Measurements from ENCODE around the gene TRAF2. TPM values are rescaled to one million over a fixed set of nuclear protein-coding genes. Genes with fewer than 3 reads are reported as not detected.
"Not testable (repeated sequence)": the region's sequence is repeated elsewhere in the genome, so short reads cannot be mapped to it uniquely, and the experiment has no call there.

Gene TRAF2
- total RNA-seq, 1 donor from 2014 or later, result 4.7 TPM

DNA sequence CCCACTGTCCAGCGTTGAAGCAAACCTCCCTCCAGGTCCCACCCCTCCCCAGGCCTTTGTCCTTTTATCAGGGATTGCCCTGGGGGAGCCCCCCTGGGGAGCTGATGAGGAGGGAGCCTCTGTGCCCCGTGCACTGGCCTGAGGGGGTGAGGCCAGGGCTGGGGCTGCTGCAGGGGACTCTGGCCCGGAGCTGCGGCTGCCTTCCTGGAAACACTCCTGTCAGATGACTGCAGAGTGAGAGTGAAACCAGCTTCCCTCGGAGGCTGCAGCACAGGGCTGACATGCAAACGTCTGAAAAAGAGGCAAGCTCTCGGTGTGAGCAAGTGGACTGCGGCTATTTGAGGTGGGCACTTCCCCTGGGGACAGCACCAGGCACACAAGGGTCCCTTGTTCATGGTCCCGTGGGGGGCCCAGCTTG is 4.6 kb upstream of the TRAF2 start:
- H3K4me3 ChIP-seq (ENCODE audit: low read length in 3 of 3), result peak overlapping the region in 2 of 3 donors; percentile 43 to 49
- H3K36me3 ChIP-seq (ENCODE audit: control insufficient read depth in 3 of 3, insufficient read depth in 3 of 3, low read length in 3 of 3), result no peaks in the 10 kb centered on the region
- H3K27ac ChIP-seq (ENCODE audit: low read depth, low read length), result no peak overlapping the region
- no peak overlapping the region for H3K9ac ChIP-seq (ENCODE audit: low read depth in 1 of 3, low read length in 3 of 3)
- no peaks in the 10 kb centered on the region for H3K9me3 ChIP-seq (ENCODE audit: control insufficient read depth in 3 of 3, low read length in 3 of 3)
- peaks cover 7 to 20% (median 9%) of the 10 kb centered on the region in 3 donors for H3K4me1 ChIP-seq (ENCODE audit: control insufficient read depth in 3 of 3, insufficient read depth in 3 of 3, low read length in 3 of 3)
- no peaks in the 10 kb centered on the region for H3K27me3 ChIP-seq (ENCODE audit: control insufficient read depth in 3 of 3, insufficient read depth in 3 of 3, low read length in 3 of 3)

DNA sequence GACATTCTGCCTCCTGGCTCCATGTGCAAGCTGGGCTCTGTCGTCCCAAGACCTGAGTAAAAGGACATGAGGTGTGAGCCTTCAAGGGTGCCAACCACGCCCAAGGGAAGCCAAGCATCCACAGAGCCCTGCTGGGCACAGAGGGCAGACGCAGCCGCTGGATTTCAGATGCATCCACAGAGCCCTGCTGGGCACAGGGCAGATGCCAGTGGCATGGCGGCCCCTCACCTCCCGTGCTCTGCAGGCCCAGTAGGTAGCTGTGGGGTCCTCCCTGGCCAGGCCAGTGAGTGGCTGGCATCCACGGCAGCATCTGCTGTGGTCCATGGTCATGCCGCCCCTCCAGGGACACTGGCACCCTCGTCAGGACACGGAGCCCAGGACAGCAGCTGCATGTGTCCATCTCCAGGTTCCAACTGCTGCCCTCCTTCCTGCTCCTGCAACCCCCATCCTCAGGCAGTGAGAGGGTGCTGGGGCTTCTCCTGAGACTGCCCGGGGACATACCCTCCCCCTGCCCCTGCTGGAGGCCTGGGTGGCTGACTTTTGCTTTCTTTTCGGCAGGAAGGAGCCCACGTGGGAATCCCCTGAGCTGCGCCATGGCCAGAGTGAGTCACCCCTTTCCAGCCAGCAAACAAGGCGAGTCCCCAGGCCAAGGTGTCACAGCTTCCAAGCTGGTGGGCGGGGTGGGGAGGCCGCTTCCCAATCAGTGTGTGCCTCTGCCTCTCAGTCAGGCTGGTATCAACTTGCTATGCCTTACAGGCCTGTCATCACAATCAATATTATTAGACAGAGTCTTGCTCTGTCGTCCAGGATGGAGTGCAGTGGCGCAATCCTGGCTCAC is 4.0 kb upstream of the TRAF2 start:
- Histone ChIP-seq H3K27me3 (ENCODE audit: control insufficient read depth in 3 of 3, insufficient read depth in 3 of 3, low read length in 3 of 3) (no peaks in the 10 kb centered on the region), H3K27ac (ENCODE audit: low read depth, low read length) (peak overlapping the region; percentile 70), H3K9ac (ENCODE audit: low read depth in 1 of 3, low read length in 3 of 3) (peak overlapping the region in 2 of 3 donors; percentile 10 to 50), H3K4me1 (ENCODE audit: control insufficient read depth in 3 of 3, insufficient read depth in 3 of 3, low read length in 3 of 3) (peaks cover 12 to 26% (median 12%) of the 10 kb centered on the region in 3 donors), H3K4me3 (ENCODE audit: low read length in 3 of 3) (peak overlapping the region; percentile 29 to 49 (median 43)), H3K9me3 (ENCODE audit: control insufficient read depth in 3 of 3, low read length in 3 of 3) (no peaks in the 10 kb centered on the region), H3K36me3 (ENCODE audit: control insufficient read depth in 3 of 3, insufficient read depth in 3 of 3, low read length in 3 of 3) (no peaks in the 10 kb centered on the region)

DNA sequence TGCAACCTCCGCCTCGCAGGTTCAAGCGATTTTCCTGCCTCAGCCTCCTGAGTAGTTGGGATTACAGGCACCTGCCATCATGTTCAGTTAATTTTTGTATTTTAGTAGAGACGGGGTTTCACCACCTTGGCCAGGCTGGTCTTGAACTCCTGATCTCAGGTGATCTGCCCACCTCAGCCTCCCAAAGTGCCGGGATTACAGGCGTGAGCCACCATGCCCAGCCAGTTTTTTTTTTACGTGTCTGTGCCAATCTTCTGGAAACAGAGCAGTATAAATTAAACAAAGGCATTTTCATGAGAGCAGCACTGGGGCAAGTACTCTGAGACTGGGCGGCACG is 3.4 kb upstream of the TRAF2 start:
- Histone ChIP-seq H3K4me1 (ENCODE audit: control insufficient read depth in 3 of 3, insufficient read depth in 3 of 3, low read length in 3 of 3) (peaks cover 14 to 29% (median 15%) of the 10 kb centered on the region in 3 donors), H3K27ac (ENCODE audit: low read depth, low read length) (peak overlapping the region; percentile 70)
- not testable (repeated sequence) for H3K9me3 ChIP-seq (ENCODE audit: control insufficient read depth in 3 of 3, low read length in 3 of 3); H3K36me3 ChIP-seq (ENCODE audit: control insufficient read depth in 3 of 3, insufficient read depth in 3 of 3, low read length in 3 of 3); H3K27me3 ChIP-seq (ENCODE audit: control insufficient read depth in 3 of 3, insufficient read depth in 3 of 3, low read length in 3 of 3); H3K4me3 ChIP-seq (ENCODE audit: low read length in 3 of 3); H3K9ac ChIP-seq (ENCODE audit: low read depth in 1 of 3, low read length in 3 of 3)

- not testable (repeated sequence) for H3K27me3 ChIP-seq (ENCODE audit: control insufficient read depth in 3 of 3, insufficient read depth in 3 of 3, low read length in 3 of 3); H3K9ac ChIP-seq (ENCODE audit: low read depth in 1 of 3, low read length in 3 of 3); H3K9me3 ChIP-seq (ENCODE audit: control insufficient read depth in 3 of 3, low read length in 3 of 3); H3K27ac ChIP-seq (ENCODE audit: low read depth, low read length); H3K4me3 ChIP-seq (ENCODE audit: low read length in 3 of 3); H3K36me3 ChIP-seq (ENCODE audit: control insufficient read depth in 3 of 3, insufficient read depth in 3 of 3, low read length in 3 of 3)
- H3K4me1 ChIP-seq (ENCODE audit: control insufficient read depth in 3 of 3, insufficient read depth in 3 of 3, low read length in 3 of 3), result peaks cover 15 to 35% (median 16%) of the 10 kb centered on the region in 3 donors
Observed at GRCh38 chr9:136883670-136884069, 2.6 kb upstream of the TRAF2 start.

GRCh38 chr9:136886610-136887597 is 588 bp downstream of the TRAF2 start:
- peaks cover 12 to 28% (median 14%) of the 10 kb centered on the region in 3 donors for H3K4me1 ChIP-seq (ENCODE audit: control insufficient read depth in 3 of 3, insufficient read depth in 3 of 3, low read length in 3 of 3)
- H3K9ac ChIP-seq (ENCODE audit: low read depth in 1 of 3, low read length in 3 of 3), result peak overlapping the region; percentile 70 to 87 (median 84)
- H3K9me3 ChIP-seq (ENCODE audit: control insufficient read depth in 3 of 3, low read length in 3 of 3), result no peaks in the 10 kb centered on the region
- H3K36me3 ChIP-seq (ENCODE audit: control insufficient read depth in 3 of 3, insufficient read depth in 3 of 3, low read length in 3 of 3), result peaks cover 3 to 4% (median 3%) of the 10 kb centered on the region in 3 donors
- H3K27ac ChIP-seq (ENCODE audit: low read depth, low read length), result peak overlapping the region; percentile 75
- peak overlapping the region; percentile 62 to 80 (median 77) for H3K4me3 ChIP-seq (ENCODE audit: low read length in 3 of 3)
- H3K27me3 ChIP-seq (ENCODE audit: control insufficient read depth in 3 of 3, insufficient read depth in 3 of 3, low read length in 3 of 3), result no peaks in the 10 kb centered on the region

DNA sequence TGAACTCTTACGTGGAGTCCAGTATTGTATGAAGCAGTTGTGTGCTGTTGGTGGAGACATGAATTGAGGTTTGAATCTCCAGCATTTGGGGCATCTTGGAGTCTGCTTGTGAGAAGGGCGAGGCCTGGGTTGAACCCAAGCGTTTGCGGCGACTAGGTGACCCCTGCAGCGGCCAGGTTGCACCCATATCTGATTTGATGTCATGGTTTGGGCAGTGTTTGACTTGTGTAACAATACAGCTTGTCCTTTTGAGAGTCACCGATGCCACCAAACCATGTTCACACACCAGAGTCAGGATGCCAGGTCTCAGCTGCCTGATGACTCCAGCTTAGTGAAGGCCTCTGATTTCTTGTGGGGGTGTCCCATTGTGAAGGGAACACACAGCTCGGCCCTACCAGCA is 2.1 kb downstream of the TRAF2 start:
- Histone ChIP-seq H3K9ac (ENCODE audit: low read depth in 1 of 3, low read length in 3 of 3) (no peak overlapping the region), H3K27me3 (ENCODE audit: control insufficient read depth in 3 of 3, insufficient read depth in 3 of 3, low read length in 3 of 3) (no peaks in the 10 kb centered on the region), H3K27ac (ENCODE audit: low read depth, low read length) (no peak overlapping the region), H3K4me1 (ENCODE audit: control insufficient read depth in 3 of 3, insufficient read depth in 3 of 3, low read length in 3 of 3) (peaks cover 6 to 23% (median 9%) of the 10 kb centered on the region in 3 donors), H3K9me3 (ENCODE audit: control insufficient read depth in 3 of 3, low read length in 3 of 3) (no peaks in the 10 kb centered on the region), H3K4me3 (ENCODE audit: low read length in 3 of 3) (no peak overlapping the region), H3K36me3 (ENCODE audit: control insufficient read depth in 3 of 3, insufficient read depth in 3 of 3, low read length in 3 of 3) (peaks cover 3 to 8% (median 4%) of the 10 kb centered on the region in 3 donors)

- no peak overlapping the region for H3K4me3 ChIP-seq (ENCODE audit: low read length in 3 of 3)
- peaks cover 3 to 9% (median 4%) of the 10 kb centered on the region in 3 donors for H3K36me3 ChIP-seq (ENCODE audit: control insufficient read depth in 3 of 3, insufficient read depth in 3 of 3, low read length in 3 of 3)
- no peaks in the 10 kb centered on the region for H3K9me3 ChIP-seq (ENCODE audit: control insufficient read depth in 3 of 3, low read length in 3 of 3)
- H3K27ac ChIP-seq (ENCODE audit: low read depth, low read length), result no peak overlapping the region
- H3K9ac ChIP-seq (ENCODE audit: low read depth in 1 of 3, low read length in 3 of 3), result no peak overlapping the region
- H3K27me3 ChIP-seq (ENCODE audit: control insufficient read depth in 3 of 3, insufficient read depth in 3 of 3, low read length in 3 of 3), result no peaks in the 10 kb centered on the region
- peaks cover 6 to 23% (median 9%) of the 10 kb centered on the region in 3 donors for H3K4me1 ChIP-seq (ENCODE audit: control insufficient read depth in 3 of 3, insufficient read depth in 3 of 3, low read length in 3 of 3)
Observed at GRCh38 chr9:136889858-136890257, 3.5 kb downstream of the TRAF2 start.

GRCh38 chr9:136890661-136891060 is 4.3 kb downstream of the TRAF2 start:
- no peak overlapping the region for H3K9ac ChIP-seq (ENCODE audit: low read depth in 1 of 3, low read length in 3 of 3)
- H3K4me3 ChIP-seq (ENCODE audit: low read length in 3 of 3), result no peak overlapping the region
- H3K27me3 ChIP-seq (ENCODE audit: control insufficient read depth in 3 of 3, insufficient read depth in 3 of 3, low read length in 3 of 3), result no peaks in the 10 kb centered on the region
- H3K27ac ChIP-seq (ENCODE audit: low read depth, low read length), result no peak overlapping the region
- H3K36me3 ChIP-seq (ENCODE audit: control insufficient read depth in 3 of 3, insufficient read depth in 3 of 3, low read length in 3 of 3), result peaks cover 3 to 13% (median 4%) of the 10 kb centered on the region in 3 donors
- H3K4me1 ChIP-seq (ENCODE audit: control insufficient read depth in 3 of 3, insufficient read depth in 3 of 3, low read length in 3 of 3), result peaks cover 6 to 21% (median 9%) of the 10 kb centered on the region in 3 donors
- no peaks in the 10 kb centered on the region for H3K9me3 ChIP-seq (ENCODE audit: control insufficient read depth in 3 of 3, low read length in 3 of 3)

GRCh38 chr9:136896027-136896426 is 9.7 kb downstream of the TRAF2 start:
- no peak overlapping the region for H3K9ac ChIP-seq (ENCODE audit: low read depth in 1 of 3, low read length in 3 of 3)
- H3K27ac ChIP-seq (ENCODE audit: low read depth, low read length), result no peak overlapping the region
- H3K27me3 ChIP-seq (ENCODE audit: control insufficient read depth in 3 of 3, insufficient read depth in 3 of 3, low read length in 3 of 3), result no peaks in the 10 kb centered on the region
- H3K4me3 ChIP-seq (ENCODE audit: low read length in 3 of 3), result no peak overlapping the region
- H3K9me3 ChIP-seq (ENCODE audit: control insufficient read depth in 3 of 3, low read length in 3 of 3), result no peaks in the 10 kb centered on the region
- peaks cover 16 to 26% (median 17%) of the 10 kb centered on the region in 3 donors for H3K36me3 ChIP-seq (ENCODE audit: control insufficient read depth in 3 of 3, insufficient read depth in 3 of 3, low read length in 3 of 3)
- peaks cover 3 to 12% (median 6%) of the 10 kb centered on the region in 3 donors for H3K4me1 ChIP-seq (ENCODE audit: control insufficient read depth in 3 of 3, insufficient read depth in 3 of 3, low read length in 3 of 3)

Data from skeletal muscle tissue (tissue), 4 donors.